HUES64 (cell line): Measurements from ENCODE around the gene SPSB1.

Source experiments
- H3K27ac ChIP-seq: 2 replicates; pipeline ENCODE4 v1.7.0; 2013; ENCODE audit warnings: low read depth, low read length, inconsistent platforms
- H3K27me3 ChIP-seq: 2 replicates; pipeline ENCODE4 v1.6.1; 2013; ENCODE audit warnings: mild to moderate bottlenecking, low read length; ENCODE audit not compliant: insufficient read depth
- H3K36me3 ChIP-seq: 2 replicates; pipeline ENCODE4 v1.6.1; 2013; ENCODE audit warnings: mild to moderate bottlenecking, low read length; ENCODE audit not compliant: insufficient read depth
- H3K4me1 ChIP-seq: 2 replicates; pipeline ENCODE4 v1.6.1; 2013; ENCODE audit warnings: mild to moderate bottlenecking, low read length, moderate library complexity; ENCODE audit not compliant: insufficient read depth
- H3K4me3 ChIP-seq: 2 replicates; pipeline ENCODE4 v1.5.1; 2013; ENCODE audit warnings: mild to moderate bottlenecking, low read length, moderate library complexity
- H3K9ac ChIP-seq: 2 replicates; pipeline ENCODE4 v1.6.1; 2013; ENCODE audit warnings: mild to moderate bottlenecking, low read depth, low read length
- H3K9me3 ChIP-seq: 2 replicates; pipeline ENCODE4 v1.6.1; 2013; ENCODE audit warnings: low read depth, low read length; ENCODE audit not compliant: insufficient read depth
- WGBS: fragments of 150-250, 120-280 bp; methylation state at CpG from one replicate; pipeline ENCODE4 v1.1.7; 2013; ENCODE audit warnings: missing lambda C conversion rate; 5-methylcytosine and 5-hydroxymethylcytosine counted together

The SPSB1 gene

GRCh38 chr1:9249534-9250410, 42.9 kb upstream of the SPSB1 start:
- H3K9me3 ChIP-seq, result no peaks in the 10 kb centered on the region
- 54% methylated on average over 17 of the region's 17 CpGs for WGBS
- H3K4me3 ChIP-seq, result no peak overlapping the region
- H3K27me3 ChIP-seq, result no peaks in the 10 kb centered on the region
- no peak overlapping the region for H3K9ac ChIP-seq
- no peaks in the 10 kb centered on the region for H3K36me3 ChIP-seq
- H3K27ac ChIP-seq, result 0 out of 2 replicates have a peak overlapping the region, but pooled peaks have one; percentile 8
- peaks cover 45% of the 10 kb centered on the region for H3K4me1 ChIP-seq

- Histone ChIP-seq H3K27me3 (no peaks in the 10 kb centered on the region), H3K9me3 (no peaks in the 10 kb centered on the region), H3K4me3 (no peak overlapping the region), H3K9ac (no peak overlapping the region), H3K36me3 (no peaks in the 10 kb centered on the region), H3K27ac (no peak overlapping the region), H3K4me1 (peaks cover 45% of the 10 kb centered on the region)
- WGBS, result 61% methylated on average over 20 of the region's 21 CpGs
These were observed 42.0 kb upstream of the SPSB1 start for GRCh38 chr1:9250411-9251381.

- peaks cover 45% of the 10 kb centered on the region for H3K4me1 ChIP-seq
- no peaks in the 10 kb centered on the region for H3K36me3 ChIP-seq
- no peak overlapping the region for H3K27ac ChIP-seq
- H3K9ac ChIP-seq, result no peak overlapping the region
- 56% methylated on average over 6 of the region's 6 CpGs for WGBS
- H3K4me3 ChIP-seq, result no peak overlapping the region
- no peaks in the 10 kb centered on the region for H3K9me3 ChIP-seq
- H3K27me3 ChIP-seq, result no peaks in the 10 kb centered on the region
These were observed 41.2 kb upstream of the SPSB1 start for GRCh38 chr1:9251501-9251900.

- Histone ChIP-seq H3K4me3 (peak overlapping the region; percentile 16; the same call in 1 of the 2 replicates), H3K36me3 (no peaks in the 10 kb centered on the region), H3K9ac (peak overlapping the region; percentile 36; the same call in 1 of the 2 replicates), H3K27me3 (no peaks in the 10 kb centered on the region), H3K9me3 (no peaks in the 10 kb centered on the region), H3K4me1 (peaks cover 45% of the 10 kb centered on the region), H3K27ac (peak overlapping the region; percentile 76)
- 28% methylated on average over 8 of the region's 8 CpGs for WGBS
These were observed 39.7 kb upstream of the SPSB1 start for GRCh38 chr1:9253004-9253403.

- Histone ChIP-seq H3K27me3 (no peaks in the 10 kb centered on the region), H3K4me1 (peaks cover 45% of the 10 kb centered on the region), H3K9ac (peak overlapping the region; percentile 23; the same call in 1 of the 2 replicates), H3K4me3 (peak overlapping the region; percentile 16; the same call in 1 of the 2 replicates), H3K9me3 (no peaks in the 10 kb centered on the region), H3K27ac (peak overlapping the region; percentile 76), H3K36me3 (no peaks in the 10 kb centered on the region)
- 63% methylated on average over 10 of the region's 10 CpGs for WGBS
These were observed 39.1 kb upstream of the SPSB1 start for GRCh38 chr1:9253453-9254105.

- WGBS, result 92% methylated on average over 7 of the region's 7 CpGs
- Histone ChIP-seq H3K4me1 (peaks cover 27% of the 10 kb centered on the region), H3K9me3 (peaks cover 4% of the 10 kb centered on the region), H3K9ac (no peak overlapping the region), H3K36me3 (no peaks in the 10 kb centered on the region), H3K27ac (no peak overlapping the region), H3K4me3 (no peak overlapping the region), H3K27me3 (no peaks in the 10 kb centered on the region)
These were observed 36.4 kb upstream of the SPSB1 start for GRCh38 chr1:9256332-9256731.

- no peak overlapping the region for H3K9ac ChIP-seq
- H3K4me1 ChIP-seq, result peaks cover 12% of the 10 kb centered on the region
- no peaks in the 10 kb centered on the region for H3K36me3 ChIP-seq
- WGBS, result 95% methylated on average over 22 of the region's 22 CpGs
- H3K27ac ChIP-seq, result no peak overlapping the region
- no peaks in the 10 kb centered on the region for H3K27me3 ChIP-seq
- H3K9me3 ChIP-seq, result peaks cover 4% of the 10 kb centered on the region
- H3K4me3 ChIP-seq, result no peak overlapping the region
These were observed 34.8 kb upstream of the SPSB1 start for GRCh38 chr1:9257851-9258250.

GRCh38 chr1:9258629-9259028, 34.1 kb upstream of the SPSB1 start:
- WGBS, result 97% methylated on average over 9 of the region's 9 CpGs
- no peak overlapping the region for H3K9ac ChIP-seq
- no peak overlapping the region for H3K27ac ChIP-seq
- peaks cover 4% of the 10 kb centered on the region for H3K9me3 ChIP-seq
- no peak overlapping the region for H3K4me3 ChIP-seq
- no peaks in the 10 kb centered on the region for H3K27me3 ChIP-seq
- H3K36me3 ChIP-seq, result no peaks in the 10 kb centered on the region
- H3K4me1 ChIP-seq, result peaks cover 4% of the 10 kb centered on the region

GRCh38 chr1:9260059-9260766, 32.5 kb upstream of the SPSB1 start:
- Histone ChIP-seq H3K9me3 (peaks cover 4% of the 10 kb centered on the region), H3K4me1 (no peaks in the 10 kb centered on the region), H3K4me3 (no peak overlapping the region), H3K9ac (no peak overlapping the region), H3K36me3 (no peaks in the 10 kb centered on the region), H3K27ac (no peak overlapping the region), H3K27me3 (no peaks in the 10 kb centered on the region)
- WGBS, result 93% methylated on average over 20 of the region's 20 CpGs

- Histone ChIP-seq H3K4me3 (no peak overlapping the region), H3K27me3 (no peaks in the 10 kb centered on the region), H3K4me1 (no peaks in the 10 kb centered on the region), H3K27ac (no peak overlapping the region), H3K9ac (no peak overlapping the region), H3K9me3 (peaks cover 4% of the 10 kb centered on the region), H3K36me3 (no peaks in the 10 kb centered on the region)
- WGBS, result 95% methylated on average over 8 of the region's 8 CpGs
These were observed 31.2 kb upstream of the SPSB1 start for GRCh38 chr1:9261496-9261895.
